ENCODE data around the gene BRIP1. TPM values are rescaled to one million over a fixed set of nuclear protein-coding genes. Genes with fewer than 3 reads are reported as not detected.

The BRIP1 gene
- total RNA-seq, 1 donor from 2014 or later = 4.3 TPM

DNA sequence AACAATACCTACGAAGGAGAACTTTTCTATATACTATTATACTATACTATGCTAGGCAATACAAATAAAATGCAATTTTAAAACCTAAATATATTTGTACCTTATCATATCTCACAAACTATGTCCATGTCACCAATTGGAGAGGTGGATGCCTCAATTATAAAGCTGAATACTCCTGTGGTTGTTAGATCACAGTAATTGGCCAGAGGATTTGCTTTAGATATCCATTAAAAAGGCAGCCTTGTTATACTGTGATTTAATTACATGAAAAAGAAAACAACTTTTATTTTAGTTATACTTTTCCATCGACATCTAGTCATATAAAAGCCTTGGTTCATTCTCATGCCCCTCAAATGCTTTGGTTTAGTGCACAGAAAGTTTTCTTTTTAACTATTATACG is 129.3 kb downstream of the BRIP1 start:
- DNase-seq (ENCODE audit: low spot score) = no peak
- H3K4me1 Mint-ChIP-seq (ENCODE audit: low read depth) = peaks cover 3% of the 10 kb centered on the region
- no peak overlapping the region for H3K27ac Mint-ChIP-seq (ENCODE audit: unreplicated experiment)
- peaks cover 17% of the 10 kb centered on the region for H3K9me3 Mint-ChIP-seq (ENCODE audit: low read depth)
- no peaks in the 10 kb centered on the region for H3K27me3 Mint-ChIP-seq (ENCODE audit: low read depth)
- H3K4me3 Mint-ChIP-seq (ENCODE audit: unreplicated experiment) = no peak overlapping the region
- H3K36me3 Mint-ChIP-seq (ENCODE audit: low read depth) = peaks cover 6% of the 10 kb centered on the region
- TF ChIP-seq, protein P1, sequence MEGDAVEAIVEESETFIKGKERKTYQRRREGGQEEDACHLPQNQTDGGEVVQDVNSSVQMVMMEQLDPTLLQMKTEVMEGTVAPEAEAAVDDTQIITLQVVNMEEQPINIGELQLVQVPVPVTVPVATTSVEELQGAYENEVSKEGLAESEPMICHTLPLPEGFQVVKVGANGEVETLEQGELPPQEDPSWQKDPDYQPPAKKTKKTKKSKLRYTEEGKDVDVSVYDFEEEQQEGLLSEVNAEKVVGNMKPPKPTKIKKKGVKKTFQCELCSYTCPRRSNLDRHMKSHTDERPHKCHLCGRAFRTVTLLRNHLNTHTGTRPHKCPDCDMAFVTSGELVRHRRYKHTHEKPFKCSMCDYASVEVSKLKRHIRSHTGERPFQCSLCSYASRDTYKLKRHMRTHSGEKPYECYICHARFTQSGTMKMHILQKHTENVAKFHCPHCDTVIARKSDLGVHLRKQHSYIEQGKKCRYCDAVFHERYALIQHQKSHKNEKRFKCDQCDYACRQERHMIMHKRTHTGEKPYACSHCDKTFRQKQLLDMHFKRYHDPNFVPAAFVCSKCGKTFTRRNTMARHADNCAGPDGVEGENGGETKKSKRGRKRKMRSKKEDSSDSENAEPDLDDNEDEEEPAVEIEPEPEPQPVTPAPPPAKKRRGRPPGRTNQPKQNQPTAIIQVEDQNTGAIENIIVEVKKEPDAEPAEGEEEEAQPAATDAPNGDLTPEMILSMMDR (IDR thresholded peaks at IDR 0.05) = no peak

DNA sequence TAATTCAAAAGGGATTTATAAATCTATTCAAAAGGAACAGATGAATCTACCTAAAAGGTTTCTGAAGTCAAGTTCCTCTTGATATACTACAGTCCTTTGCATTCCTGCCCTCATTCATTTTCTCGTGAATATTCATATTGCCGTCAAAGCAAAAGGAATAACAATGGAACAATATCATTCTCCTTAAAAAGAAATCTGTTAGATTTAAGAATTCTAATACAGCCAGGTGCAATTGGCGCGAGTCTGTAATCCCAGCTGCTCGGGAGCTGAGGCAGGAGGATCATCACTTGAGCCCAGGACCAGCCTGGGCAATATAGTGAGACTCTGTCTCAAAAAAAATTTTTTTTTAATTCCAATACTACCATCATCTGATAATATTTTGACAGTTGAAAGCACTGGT is 130.3 kb downstream of the BRIP1 start:
- no peak overlapping the region for H3K27ac Mint-ChIP-seq (ENCODE audit: unreplicated experiment)
- DNase-seq (ENCODE audit: low spot score) = no peak
- H3K4me3 Mint-ChIP-seq (ENCODE audit: unreplicated experiment) = no peak overlapping the region
- H3K36me3 Mint-ChIP-seq (ENCODE audit: low read depth) = peaks cover 9% of the 10 kb centered on the region
- no peaks in the 10 kb centered on the region for H3K27me3 Mint-ChIP-seq (ENCODE audit: low read depth)
- peaks cover 3% of the 10 kb centered on the region for H3K4me1 Mint-ChIP-seq (ENCODE audit: low read depth)
- TF ChIP-seq, protein P1 (IDR thresholded peaks at IDR 0.05) = no peak
- peaks cover 16% of the 10 kb centered on the region for H3K9me3 Mint-ChIP-seq (ENCODE audit: low read depth)

DNA sequence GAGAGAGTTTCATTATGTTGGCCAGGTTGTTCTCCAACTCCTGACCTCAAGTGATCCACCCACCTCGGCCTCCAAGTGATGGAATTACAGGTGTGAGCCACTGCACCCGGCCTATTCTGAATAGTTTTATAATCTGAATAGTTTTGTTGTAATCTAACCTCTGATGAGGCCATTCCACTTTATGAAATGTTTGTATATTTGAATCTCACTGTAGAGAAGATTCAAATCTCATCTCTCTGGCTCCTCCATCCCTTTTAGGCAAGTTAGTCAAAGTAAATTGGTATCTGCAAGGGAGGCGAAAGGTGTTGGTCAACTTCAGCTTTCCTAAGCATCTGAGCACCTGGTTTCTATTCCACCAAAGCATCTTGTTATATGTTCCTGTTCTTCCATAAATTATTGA is 131.2 kb downstream of the BRIP1 start:
- DNase-seq (ENCODE audit: low spot score) = no peak
- Mint-ChIP-seq H3K27me3 (ENCODE audit: low read depth) (no peaks in the 10 kb centered on the region), H3K9me3 (ENCODE audit: low read depth) (peaks cover 10% of the 10 kb centered on the region), H3K4me3 (ENCODE audit: unreplicated experiment) (no peak overlapping the region), H3K27ac (ENCODE audit: unreplicated experiment) (no peak overlapping the region), H3K36me3 (ENCODE audit: low read depth) (peaks cover 5% of the 10 kb centered on the region), H3K4me1 (ENCODE audit: low read depth) (peaks cover 3% of the 10 kb centered on the region)
- TF ChIP-seq, protein P1 (IDR thresholded peaks at IDR 0.05) = no peak

DNA sequence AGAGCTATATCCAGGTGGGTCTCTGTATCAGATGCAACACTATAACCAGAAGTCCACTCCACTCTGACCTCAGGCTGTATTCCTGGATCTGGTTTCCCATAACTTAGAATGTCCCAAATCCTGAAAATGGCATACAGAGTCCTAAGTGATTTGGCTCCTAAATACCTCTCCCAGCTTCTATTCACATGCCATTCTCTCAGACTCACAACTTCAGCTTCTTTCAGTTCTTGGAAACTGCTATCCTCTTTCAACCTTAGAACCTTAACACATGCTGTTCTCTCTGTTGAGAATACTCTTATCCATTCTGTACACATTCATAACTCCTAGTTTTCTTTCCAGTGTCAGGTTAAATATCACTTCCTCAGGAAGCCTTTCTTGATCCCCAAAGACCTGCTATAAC is 132.0 kb downstream of the BRIP1 start:
- H3K27me3 Mint-ChIP-seq (ENCODE audit: low read depth) = no peaks in the 10 kb centered on the region
- H3K4me1 Mint-ChIP-seq (ENCODE audit: low read depth) = peaks cover 3% of the 10 kb centered on the region
- H3K36me3 Mint-ChIP-seq (ENCODE audit: low read depth) = peaks cover 3% of the 10 kb centered on the region
- DNase-seq (ENCODE audit: low spot score) = no peak
- TF ChIP-seq, protein P1 (IDR thresholded peaks at IDR 0.05) = no peak
- H3K9me3 Mint-ChIP-seq (ENCODE audit: low read depth) = peaks cover 3% of the 10 kb centered on the region
- H3K4me3 Mint-ChIP-seq (ENCODE audit: unreplicated experiment) = no peak overlapping the region
- no peak overlapping the region for H3K27ac Mint-ChIP-seq (ENCODE audit: unreplicated experiment)

DNA sequence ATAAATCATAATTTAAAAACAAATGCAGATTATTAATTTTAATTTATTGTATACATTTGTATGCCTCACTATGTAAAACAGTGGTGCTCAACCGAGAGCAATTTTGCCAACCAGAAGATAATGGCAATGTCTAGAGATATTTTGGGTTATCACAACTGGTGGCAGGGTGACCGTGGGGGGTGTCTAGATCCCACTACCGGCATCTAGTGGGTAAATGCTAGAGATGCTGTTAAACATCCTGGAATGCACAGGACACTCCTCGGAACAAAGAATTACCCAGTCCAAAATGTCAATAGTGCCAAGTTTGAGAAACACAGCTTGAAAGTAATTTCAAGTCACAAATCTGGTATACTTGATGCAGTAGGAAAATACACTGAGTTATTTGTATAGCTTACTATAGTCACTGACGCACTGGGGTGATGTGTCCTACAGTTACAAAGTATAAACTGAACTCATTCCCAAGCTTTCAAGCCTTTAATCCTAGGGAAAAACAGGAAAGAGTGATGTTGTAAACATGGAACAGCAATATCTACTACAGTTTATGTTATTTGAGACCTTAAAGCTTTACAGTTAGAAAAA is 133.5 kb downstream of the BRIP1 start:
- H3K27ac Mint-ChIP-seq (ENCODE audit: unreplicated experiment) = no peak overlapping the region
- no peak for DNase-seq (ENCODE audit: low spot score)
- peaks cover 3% of the 10 kb centered on the region for H3K4me1 Mint-ChIP-seq (ENCODE audit: low read depth)
- no peaks in the 10 kb centered on the region for H3K27me3 Mint-ChIP-seq (ENCODE audit: low read depth)
- peaks cover 3% of the 10 kb centered on the region for H3K36me3 Mint-ChIP-seq (ENCODE audit: low read depth)
- TF ChIP-seq, protein P1 (IDR thresholded peaks at IDR 0.05) = no peak
- H3K4me3 Mint-ChIP-seq (ENCODE audit: unreplicated experiment) = no peak overlapping the region
- H3K9me3 Mint-ChIP-seq (ENCODE audit: low read depth) = peaks cover 3% of the 10 kb centered on the region
